K562 (cell line): ENCODE data around the gene CCDC174. TPM values are rescaled to one million over a fixed set of nuclear protein-coding genes. Genes with fewer than 3 reads are reported as not detected.

Experiments used
- ATAC-seq: fragments of 200-7000 bp; cut with Tn5 transposase; 3 replicates; pipeline ENCODE4 v1.9.1; 2020; ENCODE audit warnings: moderate library complexity
- Bru-seq: library from RNA; stranded (reverse); fragments of 400-500 nt; gene quantifications from one replicate; lab custom pipeline; 2021; lab: Mats Ljungman, UMichigan
- BruChase-seq, 2 experiments: library from RNA; stranded (reverse); fragments of 400-500 nt; gene quantifications; one replicate each; lab custom pipeline; 2021; lab: Mats Ljungman, UMichigan
- BruUV-seq: library from RNA; stranded (reverse); fragments of 400-500 nt; replicated peaks from 2 replicates; lab custom pipeline; 2021; lab: Mats Ljungman, UMichigan
- CTCF ChIA-PET: fragments of 300-600 bp; formaldehyde crosslinking; extraction: SDS; loops from one replicate; lab custom pipeline; 2021; ENCODE audit warnings: low intra/inter-chr PET ratio; lab: Yijun Ruan, JAX
- POLR2A ChIA-PET: fragments of 300-600, 350-650 bp; sonication (Branson Sonifier 250); formaldehyde crosslinking; extraction: SDS; loops from one replicate; lab custom pipeline; 2021; ENCODE audit warnings: antibody characterized with exemption, inconsistent platforms; lab: Yijun Ruan, JAX
- DNase-seq, 4 experiments: peaks; one replicate each; pipeline versions ENCODE4 v3.0.0 to v3.0.0-alpha.2; 2011 to 2018; ENCODE audit warnings: low spot score in 3 of 4, mixed read lengths in 3 of 4; ENCODE audit errors: extremely low read depth in 1 of 4
- FAIRE-seq: peaks from 2 replicates; lab custom pipeline; 2011; peaks lifted over from hg19 to GRCh38; lab: Jason Lieb, UNC
- H2AFZ ChIP-seq: 2 replicates; pipeline ENCODE4 v1.6.0; 2011; ENCODE audit warnings: low read depth, low read length, control low read depth, inconsistent platforms
- H3K27ac ChIP-seq: fragments of 200-600 bp; 3 replicates; pipeline ENCODE4 v1.8.0; 2011; ENCODE audit warnings: low read depth, mild to moderate bottlenecking, control low read depth, inconsistent platforms, low read length, moderate library complexity, mixed read lengths; ENCODE audit errors: extremely low read depth
- H3K27me3 ChIP-seq, 2 experiments: fragments of 300-600 bp in 1 of 2; 2 replicates in 1 of 2; 3 replicates in 1 of 2; pipeline versions ENCODE4 v1.6.0 to v1.8.0; 2011; ENCODE audit warnings: inconsistent platforms in 2 of 2, low read length in 2 of 2, mild to moderate bottlenecking in 1 of 2, mixed read lengths in 1 of 2, moderate library complexity in 1 of 2; ENCODE audit not compliant: control insufficient read depth in 2 of 2, insufficient read depth in 2 of 2
- H3K36me3 ChIP-seq: fragments of 300-600 bp; 3 replicates; pipeline ENCODE4 v1.8.0; 2011; ENCODE audit warnings: mild to moderate bottlenecking, low read length, inconsistent platforms; ENCODE audit not compliant: control insufficient read depth, insufficient read depth
- H3K4me1 ChIP-seq, 2 experiments: fragments of 200-600 bp in 1 of 2; replicated peaks in 1 of 2; 2 replicates in 1 of 2; 3 replicates in 1 of 2; pipeline versions ENCODE4 v1.5.1 to v1.8.0; 2011; ENCODE audit warnings: inconsistent platforms in 2 of 2, low read length in 2 of 2, mild to moderate bottlenecking in 1 of 2, mixed read lengths in 1 of 2, moderate library complexity in 1 of 2; ENCODE audit not compliant: control insufficient read depth in 2 of 2, insufficient read depth in 2 of 2
- H3K4me2 ChIP-seq: 2 replicates; pipeline ENCODE4 v1.6.1; 2011; ENCODE audit warnings: low read length, control low read depth, inconsistent platforms, mixed read lengths; ENCODE audit not compliant: insufficient read depth
- H3K4me3 ChIP-seq: fragments of 200-600 bp; sonication (generic), shearing (Covaris generic); 2 replicates; pipeline ENCODE4 v1.5.1; 2016; ENCODE audit warnings: control low read depth, inconsistent platforms
- H3K79me2 ChIP-seq: fragments of 200-600 bp; 3 replicates; pipeline ENCODE4 v1.8.0; 2011; ENCODE audit warnings: low read length, inconsistent platforms; ENCODE audit not compliant: control insufficient read depth, insufficient read depth
- H3K9ac ChIP-seq, 2 experiments: 2 replicates each; pipeline versions ENCODE4 v1.6.0 to v1.6.1; 2011; ENCODE audit warnings: low read depth in 2 of 2, low read length in 2 of 2, control low read depth in 1 of 2, inconsistent platforms in 1 of 2, mild to moderate bottlenecking in 1 of 2, mixed read lengths in 1 of 2; ENCODE audit not compliant: insufficient read depth in 1 of 2
- H3K9me1 ChIP-seq: one replicate; pipeline ENCODE4 v1.6.0; 2011; ENCODE audit warnings: inconsistent platforms, mild to moderate bottlenecking, low read length, moderate library complexity; ENCODE audit not compliant: control insufficient read depth, insufficient read depth
- H3K9me3 ChIP-seq: replicated peaks from 2 replicates; pipeline ENCODE4 v1.5.1; 2011; ENCODE audit warnings: low read depth, low read length, inconsistent platforms; ENCODE audit not compliant: control insufficient read depth, insufficient read depth
- H4K20me1 ChIP-seq: replicated peaks from 2 replicates; pipeline ENCODE4 v1.6.1; 2011; ENCODE audit warnings: low read length, inconsistent platforms, mixed read lengths; ENCODE audit not compliant: control insufficient read depth, insufficient read depth
- CBFB ChIP-seq: sonication (generic); formaldehyde crosslinking; IDR thresholded peaks from 2 replicates; pipeline ENCODE4 v1.4.0; 2020; ENCODE audit warnings: mild to moderate bottlenecking, missing genetic modification reagents
- CC2D1A ChIP-seq: fragments of 450-650 bp; IDR thresholded peaks from 2 replicates; pipeline ENCODE4 v1.6.1; 2017; ENCODE audit warnings: mild to moderate bottlenecking
- EGR1 ChIP-seq: fragments of 450-650 bp; conservative IDR thresholded peaks from 2 replicates; pipeline ENCODE4 v1.6.1; 2017; ENCODE audit warnings: mild to moderate bottlenecking
- FOXP1 ChIP-seq: sonication (generic); formaldehyde crosslinking; IDR thresholded peaks from 2 replicates; pipeline ENCODE4 v1.8.0; 2022; ENCODE audit warnings: mild to moderate bottlenecking, missing genetic modification reagents
- GTF2E2 ChIP-seq: fragments of 200-800 bp; sonication (Bioruptor generic); IDR thresholded peaks from 2 replicates; pipeline ENCODE4 v1.6.1; 2016; ENCODE audit warnings: missing genetic modification characterization, missing compliant biosample characterization
- MTF1 ChIP-seq: fragments of 250-450 bp; sonication (Bioruptor Pico); IDR thresholded peaks from 2 replicates; pipeline ENCODE4 v1.9.0; 2021; ENCODE audit warnings: moderate library complexity, mild to moderate bottlenecking, inconsistent platforms, borderline replicate concordance
- PRPF4 ChIP-seq: fragments of 200-400 bp; formaldehyde crosslinking; IDR thresholded peaks from one replicate; pipeline ENCODE4 v1.6.1; 2017; ENCODE audit warnings: low read length, low read depth, mild to moderate bottlenecking; ENCODE audit not compliant: insufficient read depth, poor library complexity, severe bottlenecking
- TAF15 ChIP-seq: fragments of 200-400 bp; formaldehyde crosslinking; IDR thresholded peaks from 2 replicates; pipeline ENCODE4 v1.6.1; 2017; ENCODE audit warnings: mild to moderate bottlenecking, low read depth, low read length, moderate library complexity
- TAL1 ChIP-seq: fragments of 450-650 bp; IDR thresholded peaks from 2 replicates; pipeline ENCODE4 v1.6.1; 2016; ENCODE audit warnings: mild to moderate bottlenecking
- WGBS: fragments of 100-300 bp; shearing (Covaris generic); methylation state at CpG from one replicate; pipeline ENCODE4 v1.1.6; 2016; ENCODE audit warnings: low coverage, mixed read lengths; ENCODE audit not compliant: insufficient coverage; ENCODE audit errors: missing lambda C conversion rate; 5-methylcytosine and 5-hydroxymethylcytosine counted together
- in situ Hi-C: fragments of 300-500 bp; cut with MboI; formaldehyde crosslinking; loops from 4 replicates; pipeline ENCODE4 v1.15.0; 2018; ENCODE audit warnings: inconsistent platforms, mixed read lengths
- intact Hi-C: fragments of 100-400 bp; cut with micrococcal nuclease; formaldehyde crosslinking; loops from 2 replicates; pipeline ENCODE4 v1.14.2; 2022
- long read RNA-seq, 3 experiments: library from polyadenylated mRNA in 2 of 3; library from RNA in 1 of 3; unstranded in 2 of 3; stranded (forward) in 1 of 3; transcript quantifications; one replicate each; pipeline ENCODE4 v2.0.0, GENCODE V29; 2019 to 2022
- polyA minus RNA-seq, 3 experiments: library from RNA; depleted of rRNA, polyadenylated mRNA; stranded (reverse); fragments of >200 nt; gene quantifications; 2 replicates each; pipeline ENCODE4 v1.2.3, GENCODE V29; 2011
- polyA plus RNA-seq, 8 experiments: library from polyadenylated mRNA; depleted of rRNA in 4 of 8; stranded (reverse) in 5 of 8; unstranded in 3 of 8; fragments of >200 nt; fragmentation: Nextera tagmentation in 2 of 8; fragmentation: Illumina TruSeq in 1 of 8; extraction: Ambion mirVana in 2 of 8; extraction: Trizol in 1 of 8; gene quantifications; 2 replicates each; pipeline versions ENCODE4 v1.2.1 to v1.2.3, GENCODE V29; 2011 to 2014; ENCODE audit warnings: inconsistent platforms in 1 of 8, missing spikeins in 1 of 8
- total RNA-seq, 7 experiments: library from RNA; depleted of rRNA in 6 of 7; stranded (reverse); fragments of >200 nt in 6 of 7; fragmentation: Illumina TruSeq in 2 of 7; extraction: Trizol in 2 of 7; gene quantifications; 2 replicates each; pipeline versions ENCODE4 v1.2.1 to v1.2.3, GENCODE V29; 2011 to 2021; ENCODE audit warnings: low replicate concordance in 1 of 7
- TF ChIP-seq, protein P1 (sequence below): IDR thresholded peaks from 2 replicates; pipeline ENCODE4 v1.6.1; 2011; ENCODE audit not compliant: insufficient read length; ENCODE audit errors: extremely low read depth
- TF ChIP-seq, protein P2 (sequence below): sonication (generic); formaldehyde crosslinking; IDR thresholded peaks from 2 replicates; pipeline ENCODE4 v1.8.0; 2022; ENCODE audit warnings: mild to moderate bottlenecking, missing genetic modification reagents, borderline replicate concordance

The CCDC174 gene
- total RNA-seq (2011; cell fraction: chromatin; rRNA removed; ENCODE audit: low replicate concordance), result 26.7 and 57.8 TPM in 2 replicates
- total RNA-seq (2011; cell fraction: nucleolus; rRNA removed), result 10.3 and 12.5 TPM in 2 replicates
- 20.5 and 26.6 TPM in 2 replicates for total RNA-seq (2011; cell fraction: nucleoplasm; rRNA removed)
- total RNA-seq (2014; rRNA removed) (18.7 and 20.8 TPM in 2 replicates), total RNA-seq (2014; rRNA removed; fragmentation: Illumina TruSeq; extraction: Trizol) (31.0 and 33.7 TPM in 2 replicates), total RNA-seq (2015; rRNA removed; fragmentation: Illumina TruSeq; extraction: Trizol) (24.8 and 28.5 TPM in 2 replicates), total RNA-seq (2021) (18.7 and 19.8 TPM in 2 replicates), polyA plus RNA-seq (2011; rRNA removed) (7.4 and 9.5 TPM in 2 replicates), polyA plus RNA-seq (2014; fragmentation: Illumina TruSeq; extraction: Trizol) (24.9 and 31.6 TPM in 2 replicates), polyA plus RNA-seq (2014; fragmentation: Nextera tagmentation; extraction: Ambion mirVana) (10 to 100 TPM; 34.9 to 41.0 TPM), polyA plus RNA-seq (2014; rRNA removed) (16.9 and 22.8 TPM in 2 replicates), polyA minus RNA-seq (2011; rRNA and poly(A)+ RNA removed) (8.9 and 11.9 TPM in 2 replicates), Bru-seq, nascent RNA (percentile 92 among the genes with signal in this experiment), BruChase-seq, experiment 1, labeled RNA remaining after a 2-hour chase (percentile 93 among the genes with signal in this experiment), BruChase-seq, experiment 2, labeled RNA remaining after a 6-hour chase (percentile 91 among the genes with signal in this experiment)
- 3.9 and 4.1 TPM in 2 replicates for polyA plus RNA-seq (2011; cell fraction: cytosol; rRNA removed)
- 24.3 and 33.3 TPM in 2 replicates for polyA plus RNA-seq (2011; cell fraction: nucleus; rRNA removed)
- polyA plus RNA-seq (2012), result 11.8 and 29.6 TPM in 2 replicates
- 3.7 and 10.5 TPM in 2 replicates for polyA minus RNA-seq (2011; cell fraction: cytosol; rRNA and poly(A)+ RNA removed)
- 12.1 and 22.1 TPM in 2 replicates for polyA minus RNA-seq (2011; cell fraction: nucleus; rRNA and poly(A)+ RNA removed)
- long read RNA-seq, experiment 1, transcript CCDC174-202 (11 exons, 2,942 nt), result major isoform, 16 of 40 reads
- long read RNA-seq, experiment 1, partial matches to known transcripts, result 18 of 40 reads
- long read RNA-seq, experiment 1, other reads (novel, unspliced or antisense), result 5 of 40 reads
- long read RNA-seq, experiment 2, transcript CCDC174-202 (11 exons, 2,942 nt), result major isoform, 18 of 22 reads
- long read RNA-seq, experiment 2, partial matches to known transcripts, result 2 of 22 reads
- long read RNA-seq, experiment 2, other reads (novel, unspliced or antisense), result 2 of 22 reads
- long read RNA-seq, experiment 3, partial matches to known transcripts, result 11 of 15 reads
- long read RNA-seq, experiment 3, other reads (novel, unspliced or antisense), result 2 of 15 reads

DNA sequence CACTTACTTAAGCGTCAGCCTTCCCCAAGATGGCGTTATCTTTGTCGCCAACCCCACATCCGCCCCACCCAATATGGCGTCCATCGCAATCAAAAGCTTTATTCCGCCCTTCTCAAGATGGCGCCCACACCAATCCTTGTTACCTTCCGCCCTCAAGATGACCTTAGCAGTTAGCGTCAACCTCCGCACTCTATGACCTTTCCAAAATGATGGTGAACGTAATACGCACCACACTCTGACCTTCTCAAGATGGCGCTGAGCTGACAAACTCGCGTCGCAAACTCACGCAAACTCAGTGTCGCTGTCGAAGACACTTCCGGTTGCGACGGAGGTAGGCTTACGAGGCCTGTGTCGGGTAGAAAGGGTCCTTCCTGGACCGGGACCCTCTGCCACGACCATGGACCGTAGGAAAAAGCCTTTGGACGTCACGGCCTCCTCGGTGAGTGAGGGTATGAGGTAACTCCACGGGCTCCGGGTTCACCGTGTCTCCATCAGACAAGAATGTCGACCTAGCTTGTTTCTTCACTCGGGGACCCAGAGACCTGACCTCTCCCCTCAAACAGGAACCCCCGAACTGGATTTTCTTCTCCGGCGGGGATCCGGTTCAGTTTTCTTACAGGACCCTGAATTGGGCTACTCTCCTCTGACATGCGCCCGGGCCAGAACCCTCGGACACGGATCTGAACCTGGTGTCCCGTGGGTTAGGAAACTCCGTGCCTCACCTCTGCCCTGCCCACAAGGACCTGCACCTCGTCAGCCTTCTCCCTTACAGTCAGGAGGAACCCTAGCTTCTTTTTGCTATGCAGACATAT is at the start of gene CCDC174:
Gene CCDC174 (plus strand): TSS at position 323 of the 812 bp plus-strand sequence. CDS start 75 bp downstream, at position 398.
- Histone ChIP-seq H3K4me2 (peak within 1 kb of the TSS; percentile 88), H3K9me1 (no peaks in the 10 kb centered on the region), H3K27ac (peak within 1 kb of the TSS; percentile 91), H3K4me1 (peaks cover 14 to 28% of the 10 kb centered on the region in 2 experiments; a peak in 4 of 5 replicates), H2AFZ (peak within 1 kb of the TSS; percentile 87), H3K27me3 (no peaks in the 10 kb centered on the region), H3K36me3 (peaks cover 32% of the 10 kb centered on the region), H4K20me1 (no peaks in the 10 kb centered on the region), H3K9me3 (no peaks in the 10 kb centered on the region), H3K9ac (peak within 1 kb of the TSS; percentile 95 to 96), H3K4me3 (peak within 1 kb of the TSS; percentile 54), H3K79me2 (peaks cover 27% of the 10 kb centered on the region)
- WGBS, result under 1% methylated on average over 47 of the region's 47 CpGs
- BruUV-seq, result TSS peak; percentile 71
- peak; percentile 93 to 100 (median 94) for DNase-seq
- intact Hi-C loops (loop anchor here (10.0 kb wide), 1 partner anchor 447 kb away; no protein-coding TSS in a partner anchor), in situ Hi-C loops (no loop called here)
- ChIA-PET CTCF (no interaction called here), POLR2A (interaction anchor here (0.7 to 5.2 kb wide), 23 partner anchors 11 to 755 kb away, joined by 3 to 60 read pairs (median 4); no protein-coding TSS in a partner anchor)
- peak; percentile 92 for ATAC-seq
- FAIRE-seq, result peak; percentile 98
- TF ChIP-seq FOXP1 (CRISPR knock-in tag) (no peak; the same call in none of the 2 replicates), EGR1 (peak; percentile 77), GTF2E2 (tag) (peak; percentile 73; the same call in 1 of the 2 replicates), MTF1 (CRISPR knock-in tag) (no peak), TAF15 (no peak), TAL1 (no peak), CC2D1A (no peak), PRPF4 (no peak), CBFB (CRISPR knock-in tag) (no peak)
- TF ChIP-seq, protein P1, sequence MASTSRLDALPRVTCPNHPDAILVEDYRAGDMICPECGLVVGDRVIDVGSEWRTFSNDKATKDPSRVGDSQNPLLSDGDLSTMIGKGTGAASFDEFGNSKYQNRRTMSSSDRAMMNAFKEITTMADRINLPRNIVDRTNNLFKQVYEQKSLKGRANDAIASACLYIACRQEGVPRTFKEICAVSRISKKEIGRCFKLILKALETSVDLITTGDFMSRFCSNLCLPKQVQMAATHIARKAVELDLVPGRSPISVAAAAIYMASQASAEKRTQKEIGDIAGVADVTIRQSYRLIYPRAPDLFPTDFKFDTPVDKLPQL, result no peak
- TF ChIP-seq, protein P2, sequence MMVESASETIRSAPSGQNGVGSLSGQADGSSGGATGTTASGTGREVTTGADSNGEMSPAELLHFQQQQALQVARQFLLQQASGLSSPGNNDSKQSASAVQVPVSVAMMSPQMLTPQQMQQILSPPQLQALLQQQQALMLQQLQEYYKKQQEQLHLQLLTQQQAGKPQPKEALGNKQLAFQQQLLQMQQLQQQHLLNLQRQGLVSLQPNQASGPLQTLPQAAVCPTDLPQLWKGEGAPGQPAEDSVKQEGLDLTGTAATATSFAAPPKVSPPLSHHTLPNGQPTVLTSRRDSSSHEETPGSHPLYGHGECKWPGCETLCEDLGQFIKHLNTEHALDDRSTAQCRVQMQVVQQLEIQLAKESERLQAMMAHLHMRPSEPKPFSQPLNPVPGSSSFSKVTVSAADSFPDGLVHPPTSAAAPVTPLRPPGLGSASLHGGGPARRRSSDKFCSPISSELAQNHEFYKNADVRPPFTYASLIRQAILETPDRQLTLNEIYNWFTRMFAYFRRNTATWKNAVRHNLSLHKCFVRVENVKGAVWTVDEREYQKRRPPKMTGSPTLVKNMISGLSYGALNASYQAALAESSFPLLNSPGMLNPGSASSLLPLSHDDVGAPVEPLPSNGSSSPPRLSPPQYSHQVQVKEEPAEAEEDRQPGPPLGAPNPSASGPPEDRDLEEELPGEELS (CRISPR knock-in tag), result peak; percentile 84; the same call in 1 of the 2 replicates
